ENCODE data around the gene TSPEAR. TPM values are rescaled to one million over a fixed set of nuclear protein-coding genes. Genes with fewer than 3 reads are reported as not detected.

TSPEAR gene
- total and polyA plus RNA-seq, 9 of the 15 experiments (the other 6 are each of a cell fraction or from before 2014, with no cell fraction given), result not detected

- TF ChIP-seq CBX3 (IDR thresholded peaks at IDR 0.05; ENCODE audit: borderline replicate concordance in 1 of 2, low read length in 2 of 2), result no peak
- TF ChIP-seq SMARCA4 (IDR thresholded peaks at IDR 0.05), result no peak
- TF ChIP-seq SOX6 (IDR thresholded peaks at IDR 0.05), result no peak
- no peak for TF ChIP-seq PRDM10 (IDR thresholded peaks at IDR 0.05; ENCODE audit: partially characterized antibody)
- TF ChIP-seq E2F3 (CRISPR knock-in tag; IDR thresholded peaks at IDR 0.05), result no peak
- TF ChIP-seq ZNF766 (CRISPR knock-in tag; conservative IDR thresholded peaks at IDR 0.05), result no peak
- TF ChIP-seq NFRKB (IDR thresholded peaks at IDR 0.05; ENCODE audit: low read depth), result no peak
- no peak for TF ChIP-seq HDGF (IDR thresholded peaks at IDR 0.05)
- TF ChIP-seq EGR1 (conservative IDR thresholded peaks at IDR 0.05), result peak; percentile 76
- TF ChIP-seq RNF219 (CRISPR knock-in tag; IDR thresholded peaks at IDR 0.05), result no peak
- TF ChIP-seq POLR2G (IDR thresholded peaks at IDR 0.05; ENCODE audit: low read depth, low read length), result no peak
- 0 out of 2 replicates have a peak, but pooled peaks have one; percentile 45 for TF ChIP-seq XRCC5 (IDR thresholded peaks at IDR 0.05; ENCODE audit: low read depth, low read length)
- no peak for TF ChIP-seq SPI1 (IDR thresholded peaks at IDR 0.05; ENCODE audit: borderline replicate concordance, low read depth, low read length)
- TF ChIP-seq CTCFL (IDR thresholded peaks at IDR 0.05; ENCODE audit: borderline replicate concordance, insufficient read depth, low read depth, low read length, poor library complexity, severe bottlenecking), result no peak
- TF ChIP-seq CHD1 (IDR thresholded peaks at IDR 0.05; ENCODE audit: low read length), result no peak
- TF ChIP-seq SP2 (IDR thresholded peaks at IDR 0.05; ENCODE audit: extremely low read depth, low read depth, low read length, poor library complexity, severe bottlenecking), result no peak
- TF ChIP-seq GABPB2 (CRISPR knock-in tag; conservative IDR thresholded peaks at IDR 0.05), result no peak
- TF ChIP-seq IRF2 (CRISPR knock-in tag; IDR thresholded peaks at IDR 0.05), result no peak
- TF ChIP-seq LARP7 (IDR thresholded peaks at IDR 0.05), result no peak
- no peak for TF ChIP-seq PHF20 (IDR thresholded peaks at IDR 0.05; ENCODE audit: partially characterized antibody)
- TF ChIP-seq ZNF431 (CRISPR knock-in tag; IDR thresholded peaks at IDR 0.05), result no peak
- peak; percentile 84 for TF ChIP-seq L3MBTL2 (IDR thresholded peaks at IDR 0.05)
- TF ChIP-seq MTA3 (IDR thresholded peaks at IDR 0.05; ENCODE audit: borderline replicate concordance), result peak; percentile 24; the same call in 1 of the 2 replicates
- TF ChIP-seq FOS (IDR thresholded peaks at IDR 0.05; ENCODE audit: extremely low read depth, insufficient read length), result no peak
Measured at GRCh38 chr21:44485254-44485793, 226.0 kb downstream of the TSPEAR start (continued).
